K562 (cell line): ENCODE measurements around the gene LBH. TPM values are rescaled to one million over a fixed set of nuclear protein-coding genes. Genes with fewer than 3 reads are reported as not detected.

Source experiments
- CEBPZ ChIP-seq: fragments of 150-350 bp; IDR thresholded peaks from 2 replicates; pipeline ENCODE4 v1.6.1; 2014; ENCODE audit warnings: low read depth, mild to moderate bottlenecking, low read length, borderline replicate concordance
- ELF4 ChIP-seq: fragments of 450-650 bp; formaldehyde crosslinking; IDR thresholded peaks from 2 replicates; pipeline ENCODE4 v1.4.0; 2022; ENCODE audit warnings: missing genetic modification characterization
- ETV6 ChIP-seq, 3 experiments: fragments of 150-350 bp in 1 of 3; sonication (generic) in 1 of 3; formaldehyde crosslinking in 1 of 3; IDR thresholded peaks; 2 replicates each; pipeline versions ENCODE4 v1.6.1 to v1.8.0; 2014 to 2022; ENCODE audit warnings: borderline replicate concordance in 2 of 3, low read depth in 2 of 3, antibody characterized with exemption in 1 of 3, low read length in 1 of 3, mild to moderate bottlenecking in 1 of 3, missing genetic modification reagents in 1 of 3
- IFI16 ChIP-seq: fragments of 250-450 bp; sonication (Bioruptor Pico); IDR thresholded peaks from 2 replicates; pipeline ENCODE4 v2.1.2; 2022; ENCODE audit warnings: mild to moderate bottlenecking, inconsistent platforms
- JUN ChIP-seq, 2 experiments: sonication (generic) in 1 of 2; formaldehyde crosslinking in 1 of 2; IDR thresholded peaks; 2 replicates each; pipeline versions ENCODE4 v1.6.1 to v1.8.0; 2012 to 2022; ENCODE audit warnings: borderline replicate concordance in 2 of 2, mild to moderate bottlenecking in 2 of 2, improper control_type of control experiment in 1 of 2, low read depth in 1 of 2, low read length in 1 of 2, missing genetic modification reagents in 1 of 2
- KLF1 ChIP-seq: fragments of 450-650 bp; IDR thresholded peaks from 2 replicates; pipeline ENCODE4 v1.6.1; 2016; ENCODE audit warnings: missing genetic modification characterization, missing compliant biosample characterization
- L3MBTL2 ChIP-seq: fragments of 450-650 bp; IDR thresholded peaks from 2 replicates; pipeline ENCODE4 v1.6.1; 2016; ENCODE audit warnings: mild to moderate bottlenecking, moderate library complexity
- PHF8 ChIP-seq: fragments of 200-600 bp; sonication (generic); IDR thresholded peaks from 2 replicates; pipeline ENCODE4 v1.6.1; 2012; ENCODE audit warnings: mixed run types, mild to moderate bottlenecking, inconsistent platforms, low read length, moderate library complexity, borderline replicate concordance
- RBFOX2 ChIP-seq: fragments of 200-400 bp; formaldehyde crosslinking; IDR thresholded peaks from 2 replicates; pipeline ENCODE4 v1.6.1; 2017; ENCODE audit warnings: low read depth, mild to moderate bottlenecking, low read length, moderate library complexity
- SRF ChIP-seq, 2 experiments: fragments of 250-450, 450-650 bp in 1 of 2; sonication (Bioruptor Pico) in 1 of 2; sonication (generic) in 1 of 2; formaldehyde crosslinking; IDR thresholded peaks; 2 replicates each; pipeline versions ENCODE4 v1.5.0 to v1.5.1; 2020 to 2022; ENCODE audit warnings: mild to moderate bottlenecking in 1 of 2, missing genetic modification reagents in 1 of 2
- TCF3 ChIP-seq: sonication (generic); formaldehyde crosslinking; IDR thresholded peaks from 2 replicates; pipeline ENCODE4 v1.4.0; 2020; ENCODE audit warnings: mild to moderate bottlenecking, missing genetic modification reagents
- ZBTB2 ChIP-seq: fragments of 450-650 bp; IDR thresholded peaks from 2 replicates; pipeline ENCODE4 v1.6.1; 2016; ENCODE audit warnings: antibody characterized with exemption
- ZFP1 ChIP-seq: fragments of 450-650 bp; formaldehyde crosslinking; IDR thresholded peaks from 2 replicates; pipeline ENCODE4 v1.4.0; 2020; ENCODE audit warnings: mild to moderate bottlenecking, mixed read lengths
- ZNF239 ChIP-seq: fragments of 250-450 bp; sonication (Bioruptor Pico); IDR thresholded peaks from 2 replicates; pipeline ENCODE4 v1.4.0; 2020; ENCODE audit warnings: mild to moderate bottlenecking
- polyA plus RNA-seq, 8 experiments: library from polyadenylated mRNA; depleted of rRNA in 4 of 8; stranded (reverse) in 5 of 8; unstranded in 3 of 8; fragments of >200 nt; fragmentation: Nextera tagmentation in 2 of 8; fragmentation: Illumina TruSeq in 1 of 8; extraction: Ambion mirVana in 2 of 8; extraction: Trizol in 1 of 8; gene quantifications; 2 replicates each; pipeline versions ENCODE4 v1.2.1 to v1.2.3, GENCODE V29; 2011 to 2014; ENCODE audit warnings: inconsistent platforms in 1 of 8, missing spikeins in 1 of 8
- total RNA-seq, 7 experiments: library from RNA; depleted of rRNA in 6 of 7; stranded (reverse); fragments of >200 nt in 6 of 7; fragmentation: Illumina TruSeq in 2 of 7; extraction: Trizol in 2 of 7; gene quantifications; 2 replicates each; pipeline versions ENCODE4 v1.2.1 to v1.2.3, GENCODE V29; 2011 to 2021; ENCODE audit warnings: low replicate concordance in 1 of 7
- TF ChIP-seq, protein P1 (sequence below): sonication (generic); IDR thresholded peaks from 2 replicates; pipeline ENCODE4 v1.6.1; 2016
- TF ChIP-seq, protein P2 (sequence below), 2 experiments: fragments of 450-650 bp in 1 of 2; sonication (generic) in 1 of 2; formaldehyde crosslinking in 1 of 2; IDR thresholded peaks in 1 of 2; conservative IDR thresholded peaks in 1 of 2; 2 replicates each; pipeline versions ENCODE4 v1.6.1 to v1.8.1; 2016 to 2023; ENCODE audit warnings: mild to moderate bottlenecking in 2 of 2, moderate library complexity in 2 of 2, inconsistent platforms in 1 of 2, missing genetic modification reagents in 1 of 2
- TF ChIP-seq, protein P3 (sequence below), 2 experiments: fragments of 450-650 bp; conservative IDR thresholded peaks; 2 replicates each; pipeline ENCODE4 v1.6.1; 2017; ENCODE audit warnings: mild to moderate bottlenecking in 2 of 2, moderate library complexity in 2 of 2

Gene LBH
- total and polyA plus RNA-seq, 9 of the 15 experiments (the other 6 are each of a cell fraction or from before 2014, with no cell fraction given), result 3.1 to 13.4 (median 7.4) TPM

- TF ChIP-seq L3MBTL2 (peak; percentile 39), SRF (CRISPR knock-in tag; IDR thresholded peaks at IDR 0.05) (no peak; a peak in 1 of 4 replicates), TCF3 (CRISPR knock-in tag) (peak; percentile 36), CEBPZ (no peak), ZBTB2 (no peak), ELF4 (CRISPR knock-in tag) (0 out of 2 replicates have a peak, but pooled peaks have one; percentile 26), ZFP1 (CRISPR knock-in tag) (no peak), JUN (IDR thresholded peaks at IDR 0.05; ENCODE audit: borderline replicate concordance, low read depth, low read length) (0 out of 2 replicates have a peak, but pooled peaks have one; percentile 11), JUN (CRISPR knock-in tag; IDR thresholded peaks at IDR 0.05; ENCODE audit: borderline replicate concordance) (no peak), IFI16 (CRISPR knock-in tag) (no peak), PHF8 (peak; percentile 32; the same call in 1 of the 2 replicates), ETV6 (IDR thresholded peaks at IDR 0.05; ENCODE audit: borderline replicate concordance in 1 of 2, low read depth in 2 of 2, low read length in 1 of 2) (no peak), ETV6 (CRISPR knock-in tag; IDR thresholded peaks at IDR 0.05; ENCODE audit: borderline replicate concordance) (no peak), RBFOX2 (peak; percentile 66), KLF1 (tag) (no peak), ZNF239 (CRISPR knock-in tag) (no peak)
- TF ChIP-seq, protein P1, sequence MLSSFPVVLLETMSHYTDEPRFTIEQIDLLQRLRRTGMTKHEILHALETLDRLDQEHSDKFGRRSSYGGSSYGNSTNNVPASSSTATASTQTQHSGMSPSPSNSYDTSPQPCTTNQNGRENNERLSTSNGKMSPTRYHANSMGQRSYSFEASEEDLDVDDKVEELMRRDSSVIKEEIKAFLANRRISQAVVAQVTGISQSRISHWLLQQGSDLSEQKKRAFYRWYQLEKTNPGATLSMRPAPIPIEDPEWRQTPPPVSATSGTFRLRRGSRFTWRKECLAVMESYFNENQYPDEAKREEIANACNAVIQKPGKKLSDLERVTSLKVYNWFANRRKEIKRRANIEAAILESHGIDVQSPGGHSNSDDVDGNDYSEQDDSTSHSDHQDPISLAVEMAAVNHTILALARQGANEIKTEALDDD, result peak; percentile 78
- TF ChIP-seq, protein P2, sequence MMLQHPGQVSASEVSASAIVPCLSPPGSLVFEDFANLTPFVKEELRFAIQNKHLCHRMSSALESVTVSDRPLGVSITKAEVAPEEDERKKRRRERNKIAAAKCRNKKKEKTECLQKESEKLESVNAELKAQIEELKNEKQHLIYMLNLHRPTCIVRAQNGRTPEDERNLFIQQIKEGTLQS (IDR thresholded peaks at IDR 0.05), result peak; percentile 30; the same call in 1 of the 2 replicates
- TF ChIP-seq, protein P2 (CRISPR knock-in tag; conservative IDR thresholded peaks at IDR 0.05), result no peak
- TF ChIP-seq, protein P3, sequence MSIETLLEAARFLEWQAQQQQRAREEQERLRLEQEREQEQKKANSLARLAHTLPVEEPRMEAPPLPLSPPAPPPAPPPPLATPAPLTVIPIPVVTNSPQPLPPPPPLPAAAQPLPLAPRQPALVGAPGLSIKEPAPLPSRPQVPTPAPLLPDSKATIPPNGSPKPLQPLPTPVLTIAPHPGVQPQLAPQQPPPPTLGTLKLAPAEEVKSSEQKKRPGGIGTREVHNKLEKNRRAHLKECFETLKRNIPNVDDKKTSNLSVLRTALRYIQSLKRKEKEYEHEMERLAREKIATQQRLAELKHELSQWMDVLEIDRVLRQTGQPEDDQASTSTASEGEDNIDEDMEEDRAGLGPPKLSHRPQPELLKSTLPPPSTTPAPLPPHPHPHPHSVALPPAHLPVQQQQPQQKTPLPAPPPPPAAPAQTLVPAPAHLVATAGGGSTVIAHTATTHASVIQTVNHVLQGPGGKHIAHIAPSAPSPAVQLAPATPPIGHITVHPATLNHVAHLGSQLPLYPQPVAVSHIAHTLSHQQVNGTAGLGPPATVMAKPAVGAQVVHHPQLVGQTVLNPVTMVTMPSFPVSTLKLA (conservative IDR thresholded peaks at IDR 0.05), result peak; percentile 40 to 59; a peak in 2 of 4 replicates
Measured at GRCh38 chr2:30193104-30193681, 38.1 kb upstream of the LBH start (continued).
